HG03442 (cell line): Measurements from ENCODE around the gene ZMYND11.
"Not testable (repeated sequence)": the region's sequence is repeated elsewhere in the genome, so short reads cannot be mapped to it uniquely, and the experiment has no call there.

Source experiments
- ATAC-seq: cut with Tn5 transposase; IDR thresholded peaks from one replicate; pipeline ENCODE4 v1.9.1; 2021; ENCODE audit warnings: mild to moderate bottlenecking, moderate library complexity; ENCODE audit not compliant: unreplicated experiment

The ZMYND11 gene

DNA sequence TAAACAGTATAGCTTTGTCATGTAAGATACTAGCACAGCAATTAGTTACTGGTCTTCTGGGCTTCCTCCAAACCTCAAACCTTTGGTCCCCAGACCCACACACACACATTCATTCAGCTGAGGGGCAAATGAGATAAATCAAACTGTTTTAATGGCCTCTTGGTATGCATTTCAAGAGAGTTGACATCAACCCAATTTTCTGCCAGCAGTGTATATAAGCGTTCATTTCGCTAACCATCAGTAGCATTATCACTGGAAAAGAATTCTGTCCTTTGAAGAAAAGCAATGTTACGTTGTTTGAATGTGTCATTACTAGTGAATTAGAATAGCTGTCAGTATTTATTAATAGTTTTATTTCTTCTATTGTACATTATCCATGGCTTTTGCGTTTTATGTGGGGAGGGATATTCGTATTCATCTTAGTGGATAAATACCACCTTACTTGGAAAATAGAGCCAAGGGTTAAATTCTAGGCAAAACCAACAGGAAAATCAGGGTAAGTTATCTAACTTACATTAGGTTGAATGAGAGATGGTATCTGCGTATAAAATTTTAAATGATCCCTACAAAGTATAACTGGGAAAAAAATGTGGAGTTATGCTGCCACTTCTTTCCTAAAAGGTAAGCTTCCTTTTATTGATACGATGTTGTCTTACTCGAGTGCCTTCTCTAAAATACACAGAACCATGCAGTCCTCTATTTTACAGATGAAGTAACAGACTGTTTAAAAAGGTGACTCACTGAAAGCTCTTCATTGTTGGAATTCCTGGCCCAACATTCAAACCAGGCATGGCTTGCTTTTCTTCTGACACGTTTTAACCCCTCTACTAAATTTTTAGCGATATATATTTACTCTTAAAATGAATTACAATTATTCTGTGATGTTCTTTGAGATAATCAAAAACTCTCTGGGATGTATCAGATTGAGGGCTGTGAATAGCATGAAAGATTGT lies 2.0 kb upstream of the ZMYND11 start:
- no peak for ATAC-seq

DNA sequence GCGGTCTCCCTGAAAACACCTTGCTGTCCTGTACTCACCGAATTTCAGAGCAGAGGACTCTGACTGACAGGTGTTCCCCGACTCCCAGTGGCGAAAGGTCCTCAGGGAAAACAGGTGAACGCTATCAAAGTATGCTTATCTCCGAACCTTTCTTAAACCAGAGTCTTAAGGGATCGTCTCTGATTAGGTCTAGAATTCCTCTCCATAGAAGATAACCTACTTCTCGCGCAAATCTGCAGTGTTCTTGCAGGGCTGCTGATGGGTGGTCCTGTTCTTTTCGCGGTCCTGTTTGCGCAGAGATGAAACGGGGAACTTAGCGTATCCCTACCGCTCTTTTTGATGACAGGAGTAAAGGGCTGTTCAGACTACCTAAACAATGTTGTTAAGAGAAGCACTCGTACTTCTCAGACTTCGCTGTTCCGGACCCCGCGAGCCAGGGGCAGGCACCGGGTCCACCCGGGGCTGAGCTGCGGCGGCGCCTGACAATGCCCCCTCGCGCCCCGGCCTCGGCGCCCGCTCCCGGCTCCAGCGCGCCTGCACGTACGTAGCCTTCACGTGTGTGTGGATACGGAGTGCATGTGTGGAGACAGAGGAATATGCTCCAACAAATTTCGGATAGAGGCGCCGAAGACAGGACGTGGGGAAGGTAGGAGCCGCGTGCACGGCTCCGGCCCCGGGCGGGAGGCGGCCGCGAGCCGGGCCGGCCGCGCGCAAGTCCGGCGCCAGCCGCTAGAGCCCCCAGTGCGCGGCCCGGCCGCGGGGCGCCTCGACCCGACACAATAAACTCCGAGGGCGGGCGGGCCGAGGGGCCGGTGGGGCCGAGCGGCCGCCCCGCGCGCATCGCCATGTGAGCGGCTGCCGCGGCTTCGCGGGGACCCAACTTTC lies 766 bp upstream of the ZMYND11 start:
- ATAC-seq = peak; percentile 30

DNA sequence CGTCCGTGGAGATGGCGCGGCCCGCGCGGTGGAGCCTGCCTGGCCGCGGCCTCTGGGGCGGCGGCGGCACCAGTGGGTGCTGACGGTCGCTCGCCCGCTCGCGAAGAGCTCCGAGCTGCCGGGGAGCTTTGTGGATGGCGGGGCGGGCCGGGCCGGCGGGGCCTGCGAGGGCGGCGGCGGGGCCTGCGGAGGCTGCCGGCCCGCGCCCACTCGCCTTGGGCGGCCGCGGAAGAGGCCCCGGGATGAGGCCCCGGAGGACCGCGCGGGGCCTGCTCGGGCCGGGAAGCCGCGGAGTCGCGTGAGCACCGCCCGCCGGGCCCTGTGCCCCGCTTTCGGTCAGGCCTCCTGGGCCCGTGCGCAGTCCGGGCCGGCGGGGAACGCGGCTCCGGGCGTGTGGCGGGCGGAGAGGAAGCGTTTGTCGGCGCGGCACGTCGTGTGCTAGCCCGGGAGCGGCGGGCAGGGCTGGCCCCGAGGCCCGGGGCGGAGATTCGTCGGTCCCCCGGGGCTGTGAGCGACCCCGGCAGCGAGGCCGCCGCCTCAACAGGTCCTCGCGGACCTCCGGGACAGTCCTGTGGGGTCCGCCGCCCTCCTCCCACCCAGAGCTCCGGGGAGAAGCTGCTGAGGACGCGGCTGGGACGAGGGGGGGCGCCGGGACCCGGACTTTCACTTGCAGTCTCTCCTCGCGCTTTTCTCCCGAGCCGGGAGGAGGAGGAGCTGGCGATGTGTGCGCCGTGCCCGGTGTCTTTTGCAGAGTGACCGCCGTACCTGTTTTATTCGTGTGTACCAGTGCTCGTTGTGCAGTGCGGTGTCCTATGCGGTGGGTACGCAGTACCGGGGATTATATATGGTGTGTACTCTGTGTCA lies 578 bp downstream of the ZMYND11 start:
- ATAC-seq = peak; percentile 24

DNA sequence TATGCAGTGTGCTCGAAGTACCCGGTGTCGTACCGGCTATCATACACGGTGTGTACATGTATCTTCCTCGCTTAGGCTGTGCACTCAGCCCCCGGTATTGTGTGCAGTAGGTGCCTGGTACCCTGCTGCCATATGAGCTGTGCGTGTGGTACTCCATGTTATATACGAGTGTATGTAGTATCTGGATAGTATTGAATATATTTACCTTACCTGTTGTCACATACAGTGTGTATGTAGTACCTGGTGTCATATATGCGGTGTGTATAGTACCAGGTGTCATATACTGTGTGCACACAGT lies 1.2 kb downstream of the ZMYND11 start:
- peak; percentile 26 for ATAC-seq

DNA sequence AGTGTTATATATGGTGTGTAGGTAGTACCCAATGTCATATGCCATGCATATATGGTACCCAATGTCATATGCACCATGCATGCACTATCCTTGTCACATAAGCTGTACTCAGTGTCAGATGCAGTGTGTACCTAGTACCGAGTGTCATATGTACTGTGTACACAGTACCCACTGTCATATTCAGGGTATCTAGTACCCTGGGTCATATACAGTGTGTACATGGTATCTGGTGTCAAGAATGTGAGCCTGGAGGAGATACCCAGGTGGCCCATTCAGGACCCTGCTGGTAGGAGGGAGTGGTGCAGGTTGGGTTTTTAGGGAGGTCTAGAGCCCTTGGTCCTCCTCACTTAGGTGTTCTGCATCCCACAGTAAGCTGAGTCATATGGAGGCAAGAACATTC lies 1.8 kb downstream of the ZMYND11 start:
- peak; percentile 25 for ATAC-seq

DNA sequence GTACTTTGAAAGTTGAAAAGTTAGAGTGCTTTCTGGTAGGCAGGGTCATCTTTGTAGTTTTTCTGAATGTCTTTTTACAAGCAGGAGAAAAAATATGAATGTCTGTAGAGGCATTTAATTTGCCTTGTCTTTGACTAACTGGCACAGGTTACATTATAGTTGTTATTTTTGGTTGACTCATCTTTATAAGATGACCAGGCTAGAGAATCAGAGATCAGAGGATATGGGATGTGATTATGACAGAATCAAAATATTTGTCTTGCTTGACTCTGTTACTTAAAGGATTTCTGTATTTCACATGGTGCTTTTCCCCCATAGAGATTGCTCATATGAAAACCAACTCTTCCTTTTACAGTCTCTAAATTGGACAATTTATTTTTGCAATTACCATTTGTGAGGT lies 2.4 kb downstream of the ZMYND11 start:
- ATAC-seq = no peak

DNA sequence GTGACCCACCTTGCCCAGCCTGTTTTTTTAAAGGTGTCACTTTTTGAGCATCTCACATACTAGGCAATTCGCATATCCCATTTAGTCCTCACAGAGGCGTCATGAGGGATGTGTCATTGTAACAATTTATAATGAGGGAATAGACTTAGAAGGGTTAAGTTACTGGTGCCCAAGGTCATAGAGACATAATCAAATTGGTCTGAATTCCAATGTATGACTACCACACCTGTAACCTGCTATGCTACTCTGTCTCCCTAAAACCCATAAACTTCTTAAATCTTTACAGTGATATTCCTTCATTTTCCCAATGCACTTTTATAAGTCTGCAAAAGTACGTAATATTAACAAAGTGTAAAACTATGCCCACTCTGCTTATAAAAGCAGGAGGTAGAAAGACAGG lies 7.1 kb downstream of the ZMYND11 start:
- no peak for ATAC-seq

DNA sequence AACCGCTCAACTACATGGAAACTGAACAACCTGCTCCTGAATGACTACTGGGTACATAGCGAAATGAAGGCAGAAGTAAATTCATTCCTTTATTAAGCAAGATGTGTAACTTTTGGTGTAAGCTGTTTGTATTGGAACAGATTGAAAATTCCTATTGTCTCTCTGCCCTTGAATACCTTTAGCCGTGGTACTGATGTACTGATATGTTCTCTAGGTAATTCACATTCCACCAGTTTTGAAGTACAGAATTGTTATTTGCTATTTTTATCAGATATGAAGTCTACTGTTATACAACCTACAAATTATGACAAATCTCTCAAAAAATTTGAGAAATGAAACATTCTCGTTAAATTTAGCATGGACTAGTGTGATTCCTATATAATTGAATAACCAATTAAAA lies 17.7 kb downstream of the ZMYND11 start:
- ATAC-seq = no peak

DNA sequence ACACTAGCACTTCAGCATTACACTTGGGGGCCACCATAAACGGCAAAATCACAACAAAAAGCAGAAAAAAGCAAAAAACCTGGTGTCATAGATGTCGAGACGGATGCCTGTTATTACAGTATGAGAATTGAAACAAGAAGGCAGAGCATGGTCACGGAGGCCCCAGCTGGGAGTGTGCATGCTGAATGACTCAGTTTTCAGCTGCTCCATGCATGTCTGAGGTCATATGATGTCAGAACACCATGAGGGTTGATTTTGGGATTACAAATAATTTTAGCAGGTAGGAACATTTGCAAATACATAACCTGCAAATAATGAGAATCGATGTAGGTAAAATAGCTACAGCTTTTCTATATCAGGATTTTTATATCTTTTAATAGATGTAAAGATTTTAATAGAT lies 19.1 kb downstream of the ZMYND11 start:
- ATAC-seq = no peak

DNA sequence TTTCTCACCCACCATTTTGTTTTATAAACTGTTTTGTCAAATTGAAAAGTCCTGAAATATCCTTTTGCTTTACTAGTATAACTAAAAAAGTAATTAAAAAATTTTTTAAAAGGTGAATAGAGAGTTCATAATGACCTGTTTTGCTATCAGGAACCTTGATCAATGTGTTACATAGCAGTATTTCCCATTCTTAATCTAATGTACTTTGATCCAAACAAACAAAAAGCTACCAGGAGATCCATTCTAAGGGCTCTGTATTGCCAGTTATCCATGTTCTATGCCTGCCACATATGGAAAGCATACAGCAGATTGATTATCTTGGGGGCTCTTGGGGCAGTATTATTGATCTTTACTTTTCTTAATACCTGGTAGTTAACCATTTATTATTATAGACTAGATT lies 32.1 kb downstream of the ZMYND11 start:
- ATAC-seq = no peak

DNA sequence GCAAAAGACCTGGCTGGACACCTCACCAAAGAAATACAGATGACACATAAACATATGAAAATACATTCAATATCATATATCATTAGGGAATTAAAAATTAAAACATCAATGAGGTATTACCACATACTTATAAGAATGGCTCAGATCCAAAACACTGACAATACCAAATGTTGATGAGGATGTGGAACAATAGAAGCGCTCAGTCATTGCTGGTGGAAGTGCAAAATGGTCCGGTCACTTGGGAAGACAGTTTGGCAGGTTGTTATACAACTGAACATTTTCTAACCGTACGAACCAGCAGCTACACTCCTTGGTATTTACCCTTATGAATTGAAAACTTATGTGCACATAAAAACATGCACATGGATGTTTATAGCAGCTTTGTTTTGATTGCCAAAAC lies 38.5 kb downstream of the ZMYND11 start:
- no peak for ATAC-seq

DNA sequence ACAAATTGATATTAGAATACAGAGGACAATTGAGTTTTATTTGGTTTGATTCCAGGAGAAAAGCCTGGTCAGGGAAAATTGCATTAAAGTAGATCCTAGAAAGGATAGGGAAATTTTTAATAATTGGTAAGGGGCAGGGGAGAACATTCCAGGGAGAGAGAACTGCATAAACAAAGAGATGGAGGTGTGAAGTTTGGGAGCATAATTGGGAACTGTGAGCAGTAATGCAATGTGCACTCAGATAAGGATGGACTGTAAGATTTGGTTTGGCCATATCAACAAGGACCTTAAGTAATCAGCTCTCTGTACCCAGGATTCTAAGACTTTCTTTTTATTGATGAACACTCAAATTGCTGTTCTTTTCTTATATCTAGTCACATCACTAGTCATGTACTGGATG lies 41.4 kb downstream of the ZMYND11 start:
- ATAC-seq = no peak

DNA sequence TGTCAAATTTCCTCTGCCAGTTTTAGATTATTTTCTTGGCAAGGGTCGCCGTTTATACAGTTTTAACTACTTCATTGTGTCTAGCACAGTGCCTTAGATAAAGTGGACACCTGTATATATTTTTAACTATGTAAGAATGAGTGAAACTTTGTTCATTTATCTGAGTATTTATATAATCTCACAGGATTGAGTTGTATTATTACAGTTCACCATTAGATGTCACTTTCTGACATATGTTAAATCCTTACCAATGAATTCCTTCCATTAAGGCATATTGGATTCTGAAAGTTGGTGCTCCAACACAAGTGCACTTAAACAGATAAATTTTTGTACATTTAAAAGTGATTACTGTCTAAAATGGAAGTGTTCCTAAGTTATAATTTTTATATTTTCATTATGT lies 43.0 kb downstream of the ZMYND11 start:
- no peak for ATAC-seq

DNA sequence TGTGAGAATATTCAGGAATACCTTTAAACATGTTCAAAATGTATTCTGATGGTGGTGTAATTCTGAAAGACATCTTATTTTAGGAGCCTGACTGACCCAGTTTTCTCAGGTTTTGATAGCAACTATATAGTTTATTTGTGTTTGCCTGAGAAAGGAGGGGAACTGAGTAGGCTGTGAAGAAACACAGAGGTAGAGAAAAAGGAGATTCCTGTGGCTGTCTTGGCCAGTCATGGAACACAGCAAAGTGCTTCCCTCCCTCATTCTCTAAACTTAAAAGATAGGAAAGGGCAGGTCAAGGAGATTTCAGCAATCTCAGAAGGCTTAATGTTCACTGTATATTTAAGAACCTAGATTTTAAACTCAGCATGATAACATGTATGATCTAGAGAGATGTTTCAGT lies 43.5 kb downstream of the ZMYND11 start:
- no peak for ATAC-seq

DNA sequence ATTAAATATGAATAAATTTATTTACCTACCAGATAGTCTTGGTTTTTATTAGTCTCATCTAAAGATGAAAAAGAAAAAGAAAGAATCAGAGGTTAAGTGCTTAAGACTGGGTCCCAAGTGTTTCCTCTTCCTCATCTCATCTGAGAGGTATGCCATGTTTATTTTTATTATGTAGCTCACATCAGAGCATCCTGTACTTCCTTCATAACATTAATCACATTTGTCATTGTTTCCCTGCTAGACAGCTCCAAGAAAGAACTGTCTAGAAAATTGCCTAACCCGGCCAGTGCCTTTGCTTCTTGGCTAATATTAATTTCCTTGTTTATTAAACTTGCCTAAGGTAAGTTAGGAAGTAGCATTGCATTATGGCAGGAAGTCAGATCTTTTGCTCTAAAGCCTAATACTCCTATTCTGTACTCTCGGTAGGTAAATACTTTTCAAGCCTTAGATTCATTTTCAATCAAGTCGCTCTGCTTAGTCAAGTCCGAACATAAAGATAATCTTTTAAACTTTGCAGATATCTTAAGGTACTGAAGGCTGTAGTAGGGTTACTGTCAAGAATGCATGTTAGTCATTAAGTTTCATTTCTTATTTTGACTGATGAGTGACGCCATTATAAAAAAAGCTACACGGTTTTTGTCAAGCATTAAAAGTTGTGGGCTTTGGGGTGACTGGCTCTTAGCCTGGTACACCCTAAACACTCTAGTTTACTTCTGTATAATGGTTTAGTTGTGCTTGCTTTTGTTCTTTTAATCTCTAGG lies 47.4 kb downstream of the ZMYND11 start:
- no peak for ATAC-seq

DNA sequence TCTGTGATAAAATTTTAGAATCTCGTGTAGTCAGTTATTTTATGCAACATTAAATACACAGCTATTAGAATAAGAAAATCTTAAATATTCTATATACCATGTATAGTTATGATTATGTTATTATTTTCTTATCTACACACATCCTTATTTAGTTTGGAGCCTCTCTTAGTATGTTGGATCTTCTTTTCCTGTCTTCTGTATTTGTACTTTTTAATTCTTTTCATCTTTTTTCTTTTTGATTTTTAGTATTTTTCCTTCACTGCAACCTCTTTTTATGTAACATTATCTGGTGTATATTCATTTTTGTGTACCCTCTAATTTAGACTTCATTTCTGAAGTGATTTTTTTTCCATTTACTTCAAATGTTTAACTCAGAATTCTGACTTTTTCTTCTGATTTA lies 48.9 kb downstream of the ZMYND11 start:
- no peak for ATAC-seq

DNA sequence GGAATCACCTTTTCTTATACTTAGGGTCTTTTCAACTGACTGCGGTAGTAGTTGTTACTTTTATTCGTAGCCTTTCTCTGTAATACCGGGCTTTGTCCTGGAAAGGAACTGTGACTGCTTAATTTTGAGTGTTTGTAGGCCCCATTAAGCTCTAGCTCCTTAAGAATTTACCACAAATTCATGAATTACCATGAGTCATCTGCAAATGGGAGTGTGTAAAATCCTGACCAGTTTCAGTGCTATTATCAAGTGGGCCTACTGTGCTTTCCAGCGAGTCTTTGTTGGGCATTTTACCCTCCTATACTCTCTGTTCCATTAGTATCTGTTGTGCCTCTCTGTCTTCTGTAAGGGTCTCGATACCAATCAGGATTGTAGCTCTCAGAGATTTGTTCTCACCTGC lies 49.7 kb downstream of the ZMYND11 start:
- ATAC-seq = no peak

DNA sequence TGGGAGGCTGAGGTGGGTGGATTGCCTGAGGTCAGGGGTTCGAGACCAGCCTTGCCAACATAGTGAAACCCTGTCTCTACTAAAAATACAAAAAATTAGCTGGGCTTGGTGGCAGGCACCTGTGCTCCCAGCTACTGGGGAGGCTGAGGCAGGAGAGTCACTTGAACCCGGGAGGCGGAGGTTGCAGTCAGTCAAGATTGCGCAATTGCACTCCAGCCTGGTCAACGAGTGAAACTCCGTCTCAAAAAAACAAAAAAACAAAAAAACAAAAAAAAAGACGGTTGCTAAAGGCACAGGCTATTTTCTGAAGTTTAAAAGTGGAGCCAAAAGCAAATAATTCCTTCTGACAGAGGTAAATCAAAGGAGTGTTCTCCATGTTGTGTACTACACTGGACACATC lies 50.3 kb downstream of the ZMYND11 start:
- ATAC-seq = not testable (repeated sequence)

DNA sequence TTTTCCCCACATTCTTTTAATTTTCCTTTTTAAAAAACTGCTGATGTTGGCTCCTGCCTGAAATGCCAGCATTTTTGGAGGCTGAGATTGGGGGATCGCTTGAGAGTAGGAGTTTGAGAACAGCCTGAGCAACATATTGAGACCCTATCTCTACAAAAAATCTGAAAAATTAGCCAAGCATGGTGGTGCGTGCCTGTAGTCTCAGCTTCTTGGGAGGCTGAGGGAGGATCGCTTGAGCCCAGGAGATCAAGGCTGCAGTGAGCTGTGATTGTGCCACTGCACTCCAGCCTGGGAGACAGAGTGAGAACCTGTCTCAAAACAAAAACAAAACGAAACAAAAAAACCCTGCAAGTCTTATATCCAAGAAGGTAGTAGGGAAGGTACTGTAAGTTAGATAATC lies 51.7 kb downstream of the ZMYND11 start:
- no peak for ATAC-seq

DNA sequence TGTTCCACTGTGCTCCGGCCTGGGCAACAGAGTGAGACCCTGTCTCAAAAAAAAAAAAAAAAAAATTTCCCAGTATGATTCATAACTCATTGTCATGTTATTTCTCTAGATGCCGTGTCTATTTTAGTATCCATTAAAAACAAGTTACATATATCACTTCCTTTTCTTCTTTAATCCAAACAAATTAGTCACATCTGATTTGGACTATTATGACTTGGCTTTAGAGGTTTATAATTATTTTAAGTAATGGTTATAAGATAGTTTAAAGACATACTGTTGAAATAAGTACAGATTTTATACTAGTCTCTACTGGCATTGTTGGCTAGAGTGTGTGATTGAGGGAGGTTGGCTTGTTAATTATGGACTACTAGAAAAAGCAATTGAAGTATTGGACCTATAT lies 53.3 kb downstream of the ZMYND11 start:
- no peak for ATAC-seq
